Activated CD8-positive, alpha-beta memory T cell treated with anti-CD3 and anti-CD28 coated beads, Interleukin-2, amount 50 U/mL, for 1 hour (primary cell): ENCODE data around the gene ASB6.

Source experiments
- DNase-seq: peaks from one replicate; pipeline ENCODE4 v3.0.0-alpha.2; 2020; ENCODE audit errors: extremely low read depth

ASB6 gene

DNA sequence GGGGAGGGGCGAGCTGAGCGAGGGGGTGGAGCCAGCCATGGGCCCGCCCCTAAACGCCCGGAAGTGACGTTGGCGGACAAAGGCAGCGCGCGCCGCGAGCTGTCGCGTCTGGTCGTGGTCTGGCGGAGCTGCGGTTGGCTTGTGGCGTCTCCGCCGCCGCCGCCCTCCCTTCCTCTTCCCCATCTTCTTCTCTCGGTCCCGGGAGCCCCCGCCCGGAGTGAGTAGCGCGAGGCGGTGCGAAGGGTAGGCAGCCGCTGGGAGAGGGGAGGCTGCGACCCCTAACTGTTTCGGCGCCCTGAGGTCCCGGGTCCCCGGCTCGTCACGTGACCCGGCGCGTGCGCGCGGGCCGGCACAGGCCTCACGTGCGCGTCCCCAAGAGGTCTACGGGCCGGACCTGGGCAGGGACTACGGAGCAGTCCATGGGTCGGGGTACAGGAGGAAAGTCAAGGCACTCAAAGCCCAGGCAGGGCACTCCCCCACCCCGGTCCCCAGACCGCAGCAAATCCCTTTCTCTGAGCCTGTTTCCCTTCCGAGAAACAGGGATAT, 15.8 kb downstream of the ASB6 start, which contains the start of gene NTMT1:
NTMT1 (plus strand) TSS at position 85 of the 546 bp plus-strand sequence. CDS start 6,541 bp downstream, outside the sequence.
- DNase-seq: peak; percentile 75

DNA sequence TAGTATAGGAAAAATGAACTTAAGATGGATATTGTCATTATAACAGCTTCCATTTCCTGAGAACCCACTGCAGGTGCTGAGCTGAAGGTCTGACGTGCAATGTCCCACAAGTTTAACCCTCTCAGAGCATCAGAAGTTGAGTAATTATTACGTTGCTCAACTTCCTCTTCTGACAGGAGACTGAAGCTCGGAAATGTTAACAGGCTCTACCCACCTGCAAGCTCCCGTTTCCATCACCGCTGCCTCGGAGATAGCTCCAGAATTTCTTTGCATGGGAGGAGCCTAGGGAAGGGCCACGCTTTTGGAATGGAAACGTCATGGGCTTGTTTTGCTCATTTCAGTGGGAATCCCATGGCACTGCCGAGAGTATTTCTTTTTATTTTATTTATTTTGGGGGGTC, 17.0 kb downstream of the ASB6 start:
- no peak for DNase-seq

DNA sequence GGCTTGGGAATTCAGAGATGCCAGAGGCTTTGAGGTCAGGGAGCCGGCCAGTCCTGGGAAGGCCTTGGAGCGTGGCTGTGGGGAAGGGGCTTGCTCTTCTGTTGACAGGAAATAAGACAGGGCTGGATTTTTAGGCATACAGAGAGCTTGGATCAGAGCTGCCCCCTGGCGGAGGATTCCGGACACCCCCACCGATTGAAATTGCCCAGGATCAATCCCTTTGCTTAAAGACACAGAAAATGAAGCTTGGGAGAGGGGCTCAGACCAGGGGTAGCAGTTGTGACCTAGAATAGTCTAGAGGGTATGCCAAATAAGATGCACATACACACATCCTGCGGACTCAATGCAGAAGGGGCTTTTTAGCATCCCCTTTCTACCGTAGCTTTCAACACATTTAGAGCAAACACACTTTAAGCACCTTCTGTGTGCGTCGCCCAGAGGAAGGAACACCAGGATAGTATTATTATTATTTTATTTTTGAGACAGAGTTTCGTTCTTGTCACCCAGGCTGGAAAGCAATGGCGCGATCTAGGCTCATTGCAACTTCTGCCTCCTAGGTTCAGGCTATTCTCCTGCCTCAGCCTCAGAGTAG, 17.7 kb downstream of the ASB6 start:
- DNase-seq: no peak

DNA sequence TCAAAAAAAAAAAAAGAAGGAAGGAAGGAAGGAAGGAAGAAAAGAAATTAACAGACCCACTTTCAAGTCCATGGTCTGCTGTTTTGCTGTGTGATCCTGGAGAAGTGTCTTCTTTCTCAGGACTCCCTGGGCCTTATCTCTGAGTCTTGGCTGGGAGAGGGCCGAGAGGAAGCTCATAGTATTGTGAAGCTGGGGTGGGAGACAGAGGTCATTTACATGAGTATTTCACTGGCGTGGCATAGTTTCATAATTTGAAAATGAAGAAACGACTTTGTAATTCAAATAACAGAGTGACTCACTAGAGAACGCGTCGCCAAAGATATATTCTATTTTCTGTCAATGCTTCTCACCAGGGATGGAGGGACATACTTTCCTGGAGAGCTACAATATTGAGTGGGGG, 18.6 kb downstream of the ASB6 start:
- no peak for DNase-seq

DNA sequence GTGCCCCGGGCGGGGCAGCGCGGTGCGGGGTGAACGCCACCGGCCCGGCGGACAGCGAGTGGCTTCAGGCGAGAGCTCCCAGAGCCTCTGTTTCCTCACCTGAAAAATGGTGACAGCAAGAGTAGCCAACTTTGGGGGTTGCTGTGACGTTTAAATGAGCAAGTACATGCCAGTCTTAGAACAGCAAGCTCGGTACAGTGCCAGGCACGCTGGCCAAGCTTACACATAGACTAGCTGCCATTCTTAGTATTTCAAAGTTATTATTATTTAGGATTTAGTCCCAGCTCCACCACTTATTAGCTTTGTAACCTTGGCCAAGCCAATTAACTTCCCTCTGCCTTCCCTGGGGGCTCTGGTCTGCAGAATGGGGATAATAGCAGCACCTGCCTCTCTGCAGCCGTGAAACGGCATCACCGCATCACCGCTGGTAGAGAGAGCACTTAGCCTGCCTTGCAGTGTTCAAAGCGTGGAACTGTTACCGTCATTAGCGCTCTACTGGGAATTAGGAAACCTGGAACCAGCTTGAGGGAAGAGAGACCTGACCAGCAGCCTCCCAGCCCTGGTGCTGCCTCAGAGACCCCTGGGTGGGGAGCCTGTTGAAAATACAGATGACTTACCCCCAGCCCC, 21.2 kb downstream of the ASB6 start, which contains the start of gene C9orf50:
C9orf50 (minus strand) TSS at position 433 of the 627 bp plus-strand sequence. CDS start 527 bp downstream, outside the sequence.
- DNase-seq: no peak

DNA sequence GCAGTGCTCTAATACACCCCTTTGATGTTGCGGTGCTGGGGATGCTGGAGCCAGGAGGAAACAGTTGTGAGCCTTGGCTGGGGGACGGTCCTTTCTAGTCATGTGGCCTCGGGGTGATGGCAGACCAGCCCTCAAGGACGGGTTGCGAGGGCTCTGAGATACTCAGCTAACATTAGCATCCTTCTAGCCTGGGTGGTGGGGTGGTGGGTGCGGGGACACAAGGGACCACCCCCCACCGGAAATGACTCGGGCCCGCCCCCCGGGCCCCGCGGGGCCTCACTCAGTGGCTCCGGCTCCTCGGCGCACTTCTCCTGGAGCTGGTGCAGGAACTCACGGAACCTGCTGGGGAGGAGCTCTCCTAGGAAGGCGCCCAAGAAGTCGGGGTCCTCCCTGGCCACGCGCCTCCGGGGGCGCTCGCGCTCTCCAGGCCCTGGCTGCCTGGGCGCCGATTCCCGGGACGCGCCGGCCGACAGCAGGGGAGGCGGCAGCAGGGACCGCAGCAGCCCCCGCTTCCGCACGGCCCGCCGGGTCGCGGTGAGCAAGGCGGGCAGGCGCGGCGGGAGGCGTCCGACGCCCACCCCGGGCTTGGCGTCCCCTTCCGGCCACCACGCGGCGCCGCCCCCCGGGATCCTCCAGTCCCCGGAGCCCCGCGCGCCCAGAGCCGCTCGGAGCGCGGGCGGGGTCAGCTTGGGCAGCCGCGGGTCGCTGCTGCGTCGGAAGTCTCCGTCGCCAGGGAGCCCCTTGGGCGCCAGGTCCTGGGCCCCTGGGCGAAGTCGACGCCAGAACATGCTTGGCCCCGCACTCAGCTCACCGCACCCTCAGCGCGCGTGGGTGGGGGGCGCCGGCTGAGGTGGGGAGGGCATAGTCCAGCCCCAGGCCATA, 21.9 kb downstream of the ASB6 start:
- no peak for DNase-seq

DNA sequence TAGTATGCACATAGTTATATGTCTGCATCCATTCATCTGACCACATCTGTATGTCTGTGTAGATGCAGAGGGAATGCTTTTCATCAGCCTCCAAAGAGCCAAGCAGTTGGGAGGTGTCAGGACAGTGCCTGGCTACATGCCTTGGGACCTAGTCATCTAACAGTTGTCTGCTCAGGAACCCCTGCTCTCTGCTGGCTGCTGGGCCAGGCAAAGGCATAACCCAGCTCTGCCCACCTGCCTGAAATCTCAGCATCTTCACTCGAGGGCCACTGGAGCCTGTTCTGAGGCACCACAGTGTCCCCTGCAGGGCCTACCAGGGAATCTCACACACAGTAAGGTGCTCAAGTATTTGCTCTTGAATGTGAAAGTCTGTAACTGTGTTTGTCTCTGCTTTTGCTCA, 24.8 kb downstream of the ASB6 start:
- DNase-seq: no peak

DNA sequence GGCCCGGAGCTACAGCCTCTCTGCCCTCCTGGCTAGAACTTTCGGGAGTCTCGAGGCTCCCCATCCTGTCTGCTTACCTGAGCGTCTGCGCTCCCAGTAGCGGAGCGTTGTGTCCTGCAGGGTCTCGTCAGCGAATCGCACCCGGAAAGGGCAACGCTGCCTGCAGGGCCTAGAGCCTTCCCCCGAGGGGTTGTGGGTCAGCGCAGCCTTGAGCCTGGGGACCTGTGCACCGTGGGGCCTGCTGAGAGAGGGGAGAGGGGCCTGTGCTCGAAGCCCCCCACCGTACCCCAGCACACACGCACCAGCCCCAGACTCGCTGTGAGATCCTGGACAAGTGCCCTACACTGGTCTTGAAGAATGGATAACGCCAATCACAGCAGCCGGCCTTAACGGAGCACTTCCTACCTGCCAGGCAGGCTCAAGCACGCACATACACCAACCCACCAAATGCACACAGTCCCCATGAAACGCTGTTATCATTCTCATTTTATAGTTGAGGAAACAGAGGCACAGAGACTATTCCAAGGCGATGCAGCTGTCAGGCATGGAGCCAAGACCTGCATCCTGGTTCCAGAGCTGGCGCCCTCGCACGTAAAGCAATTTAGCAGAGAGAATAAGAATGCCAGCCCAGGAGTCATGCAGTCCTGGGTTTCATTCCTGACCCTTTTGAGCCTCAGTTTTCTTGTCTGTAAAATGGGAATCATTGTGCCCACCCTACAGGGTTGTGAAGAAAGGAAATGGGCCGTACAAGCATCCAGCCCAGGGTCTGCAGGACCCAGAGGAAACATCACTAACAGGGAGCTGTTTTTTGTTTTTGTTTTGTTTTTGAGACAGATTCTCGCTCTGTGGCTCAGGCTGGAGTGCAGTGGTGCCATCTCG, 26.3 kb downstream of the ASB6 start:
- no peak for DNase-seq

DNA sequence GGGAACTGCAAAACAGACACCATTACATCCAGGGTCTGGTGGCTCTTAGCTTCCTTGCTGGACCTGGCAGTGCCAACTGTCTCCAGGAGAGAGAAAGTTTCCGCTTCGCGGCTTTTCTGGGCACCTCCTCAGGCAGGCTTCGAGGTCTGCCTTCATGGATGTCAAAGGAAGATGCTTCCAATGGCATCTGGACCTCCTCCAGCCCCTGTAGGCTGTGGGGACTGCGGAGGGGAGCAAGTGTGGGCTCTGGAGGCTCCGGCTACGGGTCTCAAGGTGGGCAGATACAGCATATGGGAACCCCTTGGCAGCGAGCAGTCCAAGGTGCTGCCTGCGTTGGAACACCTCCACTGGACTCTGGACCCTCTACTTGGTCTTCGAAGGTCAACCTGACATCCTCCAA, 27.0 kb downstream of the ASB6 start:
- DNase-seq: no peak

DNA sequence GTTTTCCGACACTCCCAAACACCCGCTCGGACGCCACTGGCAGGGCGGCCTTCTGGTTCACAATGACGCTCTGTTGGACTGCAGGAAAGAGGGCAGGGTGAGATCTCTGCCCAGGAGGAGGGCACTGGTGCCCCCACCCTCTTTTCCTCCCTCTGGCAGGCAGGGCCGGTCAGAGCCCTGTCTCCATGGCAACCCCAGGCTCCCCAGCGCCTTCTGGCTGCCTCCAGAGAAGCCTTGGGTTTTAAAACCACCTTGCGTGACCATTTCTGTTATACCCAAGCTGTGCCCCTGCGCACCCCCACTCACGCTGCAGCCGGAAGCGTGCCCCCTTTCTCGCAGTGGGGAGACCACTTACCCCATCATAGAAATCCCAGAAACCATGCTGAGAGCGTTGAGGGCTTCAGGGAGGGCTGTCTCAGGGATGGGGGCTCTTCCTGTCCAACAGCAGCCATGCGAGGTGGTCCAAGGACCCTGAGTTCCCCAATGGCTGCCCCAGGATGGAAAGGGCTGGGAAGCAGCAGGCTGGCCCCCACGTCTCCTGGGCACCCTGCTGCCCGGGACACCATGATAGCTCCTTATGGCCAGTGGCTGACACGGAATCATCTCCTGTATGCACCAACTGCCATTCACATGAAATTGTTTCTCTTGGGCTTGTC, 28.3 kb downstream of the ASB6 start:
- DNase-seq: no peak

DNA sequence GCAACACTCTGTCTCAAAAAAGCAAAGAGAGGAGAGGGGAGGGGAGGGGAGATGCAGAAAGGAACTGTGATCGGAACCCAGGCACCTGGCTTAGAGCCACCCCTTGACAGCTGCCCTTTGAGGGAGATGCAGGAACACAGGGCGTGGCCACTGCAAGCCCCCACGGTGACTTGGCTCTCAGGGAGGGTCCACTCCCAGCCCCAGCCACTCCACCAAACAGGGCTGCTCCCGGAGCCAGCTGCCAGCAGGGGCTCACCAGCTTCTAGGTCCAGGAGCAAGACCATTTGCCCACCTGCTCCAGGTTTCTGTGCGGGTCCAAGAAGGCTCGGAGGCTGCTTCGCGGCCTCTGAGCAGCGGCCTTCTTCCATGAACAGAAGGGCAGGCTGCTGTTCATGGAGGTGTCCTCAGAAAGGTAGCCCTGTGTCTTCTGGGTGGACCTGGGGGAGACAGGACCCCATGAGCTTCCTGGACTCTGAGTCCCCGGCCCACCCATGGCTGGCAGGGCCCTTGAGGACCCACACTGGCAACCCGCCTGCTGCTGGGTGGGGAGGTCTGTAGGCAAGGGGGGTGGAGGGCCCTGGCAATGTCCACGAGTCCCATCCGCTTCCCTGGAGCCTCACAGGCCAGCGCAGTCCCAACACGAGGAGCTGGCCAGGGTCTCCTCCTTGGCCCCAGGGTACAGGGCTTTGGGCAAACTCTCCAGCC, 29.0 kb downstream of the ASB6 start:
- no peak for DNase-seq

DNA sequence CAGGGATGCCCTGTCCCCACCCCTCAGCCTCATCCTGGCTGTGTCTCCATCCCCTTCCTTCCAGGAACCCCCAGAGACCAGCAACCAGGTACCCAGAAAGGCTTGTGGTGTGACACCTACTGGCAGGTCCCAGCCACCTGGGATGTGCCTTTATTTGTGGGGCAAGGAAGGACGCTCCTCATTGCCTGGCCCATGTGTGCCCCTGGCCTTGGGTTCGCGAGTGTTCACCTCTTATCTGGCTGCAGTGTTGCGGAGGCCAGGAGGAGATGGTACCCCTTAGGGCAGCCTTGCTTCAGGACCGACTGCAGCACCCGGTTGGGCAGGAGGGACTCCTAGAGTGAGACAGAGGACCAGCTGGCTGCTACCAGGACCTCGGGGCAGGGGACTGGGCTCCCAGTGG, 29.8 kb downstream of the ASB6 start:
- no peak for DNase-seq

DNA sequence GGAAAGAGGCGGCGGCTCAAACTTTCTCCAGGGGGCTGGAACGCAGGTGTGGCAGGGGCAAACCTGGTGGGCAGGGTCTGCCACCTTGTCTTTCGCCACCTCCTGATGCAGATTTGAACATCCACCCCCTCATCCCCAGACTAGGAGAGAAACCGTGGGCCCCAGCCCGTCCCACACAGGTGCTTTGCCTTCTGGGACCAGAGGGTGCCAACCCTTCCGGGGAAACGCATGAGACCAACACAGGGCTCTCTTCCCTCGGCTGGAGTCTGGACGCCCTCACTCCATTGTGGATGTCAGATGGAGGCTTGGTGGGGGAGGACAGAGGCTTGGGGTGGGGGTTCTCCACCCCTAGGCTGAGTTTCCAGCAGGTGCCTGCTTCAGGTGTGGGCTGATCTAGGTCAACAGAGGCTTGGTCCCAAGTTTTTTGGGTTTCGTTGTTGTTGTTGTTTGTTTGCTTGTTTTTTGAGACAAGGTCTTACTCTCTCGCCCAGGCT, 30.6 kb downstream of the ASB6 start:
- DNase-seq: no peak

DNA sequence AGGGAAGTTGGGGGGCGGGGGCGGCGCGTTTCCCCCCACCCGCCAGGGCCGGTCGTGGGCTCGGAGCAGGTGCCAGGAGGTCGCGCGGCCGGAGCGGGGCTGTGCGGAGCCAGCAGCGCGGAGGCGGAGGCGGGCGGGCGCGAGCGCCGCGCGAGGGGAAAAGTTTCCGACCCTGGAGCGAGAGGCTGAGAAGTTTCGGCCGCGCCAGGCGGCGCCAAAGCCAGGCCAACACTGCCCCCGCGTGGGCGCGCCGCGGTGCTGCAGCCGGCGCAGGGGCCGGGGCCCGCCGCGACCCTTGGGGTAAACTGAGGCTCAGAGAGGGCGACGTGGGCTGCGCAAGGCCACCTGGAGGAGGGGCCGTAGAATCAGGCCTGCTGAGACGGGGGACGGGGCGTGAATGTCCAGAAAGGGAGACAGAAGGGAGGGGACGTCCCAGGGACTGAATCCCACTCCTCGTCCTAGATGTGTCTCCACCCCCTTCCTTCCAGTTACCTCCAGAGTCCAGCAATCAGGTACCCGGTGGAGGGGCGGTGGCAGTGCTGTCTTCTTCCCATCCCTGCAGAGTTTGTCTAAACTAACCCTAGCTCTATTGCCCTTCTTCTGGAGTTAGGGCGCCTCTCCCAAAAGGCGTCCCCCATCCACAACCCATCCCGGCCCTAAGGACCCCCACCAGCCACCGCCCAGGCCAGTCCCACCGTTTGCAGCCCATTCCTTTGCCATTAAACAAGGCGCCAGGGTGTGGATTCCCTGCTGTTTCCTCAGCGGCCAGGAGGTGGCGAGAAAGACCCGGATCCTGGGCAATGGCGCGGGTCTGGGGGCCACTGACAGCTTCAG, 31.3 kb downstream of the ASB6 start:
- peak; percentile 38 for DNase-seq

DNA sequence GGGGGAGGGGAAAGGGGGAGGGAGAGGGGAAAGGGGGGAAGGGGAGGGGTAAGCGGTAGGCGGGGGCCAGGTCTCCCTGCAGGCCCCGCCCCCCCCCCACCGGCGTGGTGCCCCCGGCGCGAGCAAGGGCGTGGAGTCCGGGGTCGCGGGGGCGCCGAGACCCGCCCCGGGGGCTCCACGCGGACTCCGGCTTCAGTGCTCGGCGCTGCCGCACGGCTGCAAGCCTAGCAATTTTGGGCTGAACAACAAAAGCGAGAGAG, 31.8 kb downstream of the ASB6 start:
- DNase-seq: no peak

DNA sequence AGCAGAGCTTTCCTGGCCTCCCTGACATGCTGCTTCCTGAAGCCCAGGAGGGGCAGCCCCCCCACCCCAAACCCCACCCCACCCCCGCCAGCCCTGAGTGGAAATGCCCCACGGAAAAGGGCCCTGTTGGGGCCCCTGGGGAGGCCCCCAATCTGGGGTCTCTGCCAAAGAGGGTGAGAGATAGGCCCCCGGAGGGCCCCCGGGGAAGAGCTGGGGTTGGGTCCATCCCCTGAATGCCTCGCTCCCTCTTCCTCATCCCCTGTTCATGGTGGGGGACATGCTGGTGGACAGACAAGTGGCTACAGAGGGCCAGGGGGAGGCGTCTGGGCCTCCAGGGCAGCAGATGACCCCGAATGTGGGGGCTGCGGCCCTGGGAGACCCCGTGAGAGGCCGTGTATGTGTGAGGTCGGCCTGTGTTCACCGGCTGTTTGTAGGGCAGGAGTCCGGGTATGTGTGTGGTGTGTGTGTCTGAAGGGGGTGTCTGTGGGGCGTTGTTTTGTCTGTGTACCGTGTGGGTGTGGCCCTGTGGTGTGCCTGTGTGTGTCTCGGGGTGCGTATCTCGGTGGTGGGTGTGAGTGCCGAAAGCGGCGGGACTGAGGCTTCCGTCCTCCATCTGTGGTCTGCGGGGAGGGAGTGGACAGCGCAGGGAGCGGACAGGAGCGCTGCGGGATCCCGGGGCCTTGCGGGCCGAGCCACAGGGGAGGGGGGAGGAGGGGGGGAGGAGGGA, 32.3 kb downstream of the ASB6 start:
- DNase-seq: peak; percentile 68

DNA sequence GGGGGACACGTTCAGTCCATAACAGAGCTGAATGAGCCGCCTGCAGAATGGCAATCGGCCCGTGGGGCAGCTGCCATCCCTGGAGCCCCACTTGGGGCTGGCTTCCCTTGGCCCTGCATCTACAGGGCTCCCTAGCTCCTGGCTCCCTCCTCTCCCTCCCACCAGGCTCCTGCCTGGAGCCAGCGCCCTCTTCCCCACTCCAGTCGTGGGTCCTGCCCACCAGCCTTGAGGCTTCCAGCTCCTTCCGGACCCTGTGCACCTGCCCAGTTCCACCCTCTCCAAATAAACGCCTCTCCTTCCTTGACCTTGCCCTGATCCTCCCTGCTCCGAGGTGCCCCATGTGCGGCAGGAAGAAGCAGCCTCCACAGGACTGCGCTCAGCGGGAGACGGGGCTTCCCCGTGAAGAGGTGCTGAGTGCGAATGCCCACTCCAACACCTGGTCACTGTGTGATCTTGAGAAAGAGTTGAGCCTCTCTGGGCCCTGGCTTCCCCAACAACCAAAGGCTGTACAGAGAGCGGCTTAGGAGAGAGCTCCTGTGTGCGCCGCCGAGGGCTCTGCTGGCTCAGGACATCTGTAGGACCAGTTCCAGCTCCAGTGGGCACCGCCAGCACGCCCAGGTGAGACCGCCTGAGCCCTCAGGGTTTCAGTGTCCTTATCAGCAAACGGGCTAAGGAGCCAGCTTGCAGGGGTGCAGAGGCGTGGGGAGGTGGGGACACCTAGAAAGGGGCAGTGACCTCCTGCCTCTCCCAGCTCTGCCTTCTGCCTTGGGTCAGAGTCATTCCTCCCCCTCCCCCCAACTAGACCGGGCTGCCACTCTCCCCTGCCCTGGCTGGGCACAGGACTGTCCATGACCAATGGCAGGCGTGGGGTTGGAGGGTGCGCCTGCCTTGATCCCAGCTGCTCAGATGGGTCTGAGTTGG, 33.1 kb downstream of the ASB6 start:
- DNase-seq: no peak

DNA sequence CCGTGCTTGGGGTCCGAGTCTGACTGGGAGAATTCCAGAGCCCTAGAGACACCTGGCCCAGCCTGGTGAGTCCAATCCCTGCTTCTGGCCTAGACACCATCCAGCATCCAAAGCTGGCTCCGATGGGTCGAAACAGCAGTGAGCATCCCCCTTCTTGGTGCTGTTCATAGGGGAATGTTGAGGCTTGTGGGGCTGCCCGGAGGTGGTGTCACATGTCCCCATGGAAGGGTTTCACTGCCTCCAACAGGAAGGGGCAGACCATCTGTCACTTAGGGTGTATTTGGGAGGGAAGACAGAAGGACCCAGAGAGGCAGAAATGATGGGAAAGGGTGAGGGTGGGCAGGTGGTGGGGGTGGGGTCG, 34.9 kb downstream of the ASB6 start:
- DNase-seq: no peak
